HG03095 (cell line): ENCODE results near the gene SLC35F4.

Source experiments
- ATAC-seq: cut with Tn5 transposase; IDR thresholded peaks from one replicate; pipeline ENCODE4 v1.9.1; 2021; ENCODE audit warnings: moderate library complexity; ENCODE audit not compliant: unreplicated experiment

The SLC35F4 gene

GRCh38 chr14:57641776-57642175, 224.1 kb downstream of the SLC35F4 start:
- no peak for ATAC-seq

GRCh38 chr14:57640036-57640435, 225.9 kb downstream of the SLC35F4 start:
- no peak for ATAC-seq

GRCh38 chr14:57637901-57638300, 228.0 kb downstream of the SLC35F4 start:
- ATAC-seq, result no peak

GRCh38 chr14:57634335-57634734, 231.6 kb downstream of the SLC35F4 start:
- no peak for ATAC-seq

- ATAC-seq, result no peak
Observed at GRCh38 chr14:57632649-57633048, 233.2 kb downstream of the SLC35F4 start.

- no peak for ATAC-seq
Observed at GRCh38 chr14:57617510-57617909, 248.4 kb downstream of the SLC35F4 start.

GRCh38 chr14:57612946-57613345, 252.9 kb downstream of the SLC35F4 start:
- ATAC-seq, result no peak

GRCh38 chr14:57611555-57612075, 254.3 kb downstream of the SLC35F4 start:
- ATAC-seq, result no peak

- no peak for ATAC-seq
Observed at GRCh38 chr14:57610631-57611030, 255.3 kb downstream of the SLC35F4 start.

GRCh38 chr14:57609192-57610075, 256.5 kb downstream of the SLC35F4 start:
- no peak for ATAC-seq

GRCh38 chr14:57607086-57607485, 258.8 kb downstream of the SLC35F4 start:
- ATAC-seq, result no peak

- no peak for ATAC-seq
Observed at GRCh38 chr14:57583396-57583795, 282.5 kb downstream of the SLC35F4 start.

GRCh38 chr14:57582746-57583145, 283.1 kb downstream of the SLC35F4 start:
- no peak for ATAC-seq

GRCh38 chr14:57578801-57579200, 287.1 kb downstream of the SLC35F4 start:
- ATAC-seq, result no peak

GRCh38 chr14:57576498-57576897, 289.4 kb downstream of the SLC35F4 start:
- no peak for ATAC-seq

GRCh38 chr14:57575482-57575881, 290.4 kb downstream of the SLC35F4 start:
- no peak for ATAC-seq

- no peak for ATAC-seq
Observed at GRCh38 chr14:57574617-57575288, 291.1 kb downstream of the SLC35F4 start.

GRCh38 chr14:57573173-57573572, 292.7 kb downstream of the SLC35F4 start:
- no peak for ATAC-seq

GRCh38 chr14:57568554-57568953, 297.3 kb downstream of the SLC35F4 start:
- no peak for ATAC-seq

GRCh38 chr14:57567220-57567619, 298.7 kb downstream of the SLC35F4 start:
- ATAC-seq, result no peak

GRCh38 chr14:57560681-57561080, 305.2 kb downstream of the SLC35F4 start:
- peak; percentile 70 for ATAC-seq

- no peak for ATAC-seq
Observed at GRCh38 chr14:57559576-57559975, 306.3 kb downstream of the SLC35F4 start.
